Lower lobe of right lung (tissue), 2 donors: ENCODE measurements around the gene CIB1. TPM values are rescaled to one million over a fixed set of nuclear protein-coding genes. Genes with fewer than 3 reads are reported as not detected.
A peak's percentile ranks its signal among the peaks of the same experiment; 100 is the strongest.

Experiments used
- ATAC-seq, 2 donors: fragments of 200-7000 bp; cut with Tn5 transposase; one replicate each; pipeline ENCODE4 v1.9.1; 2020 to 2022; ENCODE audit warnings: mild to moderate bottlenecking in 2 of 2, moderate library complexity in 2 of 2
- DNase-seq: peaks from one replicate; pipeline ENCODE4 v3.0.0-alpha.2; 2020
- H3K27ac ChIP-seq: fragments of 200-600 bp; one replicate; pipeline ENCODE4 v1.8.0; 2022
- H3K27me3 ChIP-seq: fragments of 200-600 bp; one replicate; pipeline ENCODE4 v1.8.0; 2022; ENCODE audit warnings: low read depth
- H3K36me3 ChIP-seq: fragments of 200-600 bp; one replicate; pipeline ENCODE4 v1.8.0; 2022; ENCODE audit warnings: mild to moderate bottlenecking
- H3K4me1 ChIP-seq: fragments of 200-600 bp; one replicate; pipeline ENCODE4 v1.8.0; 2022
- H3K4me3 ChIP-seq: fragments of 200-600 bp; one replicate; pipeline ENCODE4 v1.8.0; 2022; ENCODE audit warnings: mild to moderate bottlenecking
- H3K9me3 ChIP-seq: fragments of 200-600 bp; one replicate; pipeline ENCODE4 v1.8.0; 2022
- CTCF ChIP-seq: fragments of 200-600 bp; IDR thresholded peaks from one replicate; pipeline ENCODE4 v1.8.0; 2022; ENCODE audit warnings: antibody characterized with exemption, mild to moderate bottlenecking
- intact Hi-C: fragments of 100-400 bp; cut with DNase I; formaldehyde crosslinking; loops from one replicate; pipeline ENCODE4 v1.11.0; 2022
- total RNA-seq: library from RNA; stranded (reverse); fragmentation: NEBNext Ultra II Directional; extraction: Animal tissue kit (Norgen Biotek cat#: 25700); gene quantifications from one replicate; pipeline ENCODE4 v1.2.1, GENCODE V29; 2021
- donor health status: DM: no; HTN: yes; CAD: no; lungs with severe emphysema.

CIB1 gene
- total RNA-seq, 1 donor from 2014 or later, result 80.8 TPM

- peaks cover 37% of the 10 kb centered on the region for H3K4me1 ChIP-seq
- no peak for DNase-seq
- H3K27ac ChIP-seq, result no peak overlapping the region
- ATAC-seq, result no peak
- H3K27me3 ChIP-seq, result no peaks in the 10 kb centered on the region
- H3K9me3 ChIP-seq, result no peaks in the 10 kb centered on the region
- TF ChIP-seq CTCF, result no peak
- H3K36me3 ChIP-seq, result no peaks in the 10 kb centered on the region
- H3K4me3 ChIP-seq, result no peak overlapping the region
- intact Hi-C loops, result no loop called here
These were observed 39.1 kb downstream of the CIB1 start for GRCh38 chr15:90194655-90195054.

GRCh38 chr15:90192961-90193786 is 40.6 kb downstream of the CIB1 start:
- intact Hi-C loops, result no loop called here
- Histone ChIP-seq H3K27me3 (no peaks in the 10 kb centered on the region), H3K4me3 (no peak overlapping the region), H3K36me3 (no peaks in the 10 kb centered on the region), H3K27ac (peak overlapping the region; percentile 53), H3K4me1 (peaks cover 43% of the 10 kb centered on the region), H3K9me3 (no peaks in the 10 kb centered on the region)
- DNase-seq, result no peak
- no peak for TF ChIP-seq CTCF
- ATAC-seq, result peak in 1 of 2 donors; percentile 41

GRCh38 chr15:90191794-90192509 is 41.8 kb downstream of the CIB1 start:
- DNase-seq, result peak; percentile 75
- Histone ChIP-seq H3K36me3 (no peaks in the 10 kb centered on the region), H3K27me3 (no peaks in the 10 kb centered on the region), H3K4me3 (no peak overlapping the region), H3K4me1 (peaks cover 50% of the 10 kb centered on the region), H3K9me3 (no peaks in the 10 kb centered on the region), H3K27ac (peak overlapping the region; percentile 53)
- peak; percentile 57 to 82 for ATAC-seq
- TF ChIP-seq CTCF, result no peak
- intact Hi-C loops, result no loop called here

- Histone ChIP-seq H3K4me1 (peaks cover 54% of the 10 kb centered on the region), H3K27ac (peak overlapping the region; percentile 53), H3K36me3 (no peaks in the 10 kb centered on the region), H3K9me3 (no peaks in the 10 kb centered on the region), H3K4me3 (no peak overlapping the region), H3K27me3 (no peaks in the 10 kb centered on the region)
- TF ChIP-seq CTCF, result no peak
- ATAC-seq, result peak; percentile 6 to 7
- intact Hi-C loops, result no loop called here
- no peak for DNase-seq
These were observed 42.4 kb downstream of the CIB1 start for GRCh38 chr15:90191344-90191687.

- intact Hi-C loops, result no loop called here
- H3K4me1 ChIP-seq, result peaks cover 59% of the 10 kb centered on the region
- no peak for TF ChIP-seq CTCF
- H3K9me3 ChIP-seq, result no peaks in the 10 kb centered on the region
- H3K27me3 ChIP-seq, result no peaks in the 10 kb centered on the region
- H3K4me3 ChIP-seq, result no peak overlapping the region
- DNase-seq (no peak), ATAC-seq (peak; percentile 6 to 69)
- peak overlapping the region; percentile 53 for H3K27ac ChIP-seq
- H3K36me3 ChIP-seq, result no peaks in the 10 kb centered on the region
These were observed 43.0 kb downstream of the CIB1 start for GRCh38 chr15:90190606-90191343.
